Keratinocyte (primary cell): ENCODE data around the gene WDR91. TPM values are rescaled to one million over a fixed set of nuclear protein-coding genes. Genes with fewer than 3 reads are reported as not detected.

Source experiments
- DNase-seq: peaks from one replicate; pipeline ENCODE4 v3.0.0-alpha.2; 2011; ENCODE audit warnings: low read depth, missing footprints, low spot score
- FAIRE-seq: peaks from 2 replicates; lab custom pipeline; 2011; peaks lifted over from hg19 to GRCh38; lab: Jason Lieb, UNC
- H2AFZ ChIP-seq: 2 replicates; pipeline ENCODE4 v1.6.0; 2012; ENCODE audit warnings: low read length, control low read depth, inconsistent platforms; ENCODE audit not compliant: control insufficient read depth
- H3K27ac ChIP-seq: 2 replicates; pipeline ENCODE4 v1.5.1; 2011; ENCODE audit warnings: low read length; ENCODE audit not compliant: control insufficient read depth, insufficient read depth
- H3K27me3 ChIP-seq: 3 replicates; pipeline ENCODE4 v1.6.0; 2011; ENCODE audit warnings: low read length; ENCODE audit not compliant: control insufficient read depth, insufficient read depth; ENCODE audit errors: extremely low read depth
- H3K36me3 ChIP-seq, 2 experiments: 2 replicates in 1 of 2; 3 replicates in 1 of 2; pipeline ENCODE4 v1.5.1; 2011; ENCODE audit warnings: low read length in 2 of 2, mild to moderate bottlenecking in 1 of 2; ENCODE audit not compliant: control insufficient read depth in 2 of 2, insufficient read depth in 2 of 2; ENCODE audit errors: extremely low read depth in 1 of 2
- H3K4me1 ChIP-seq: 3 replicates; pipeline ENCODE4 v1.5.1; 2011; ENCODE audit warnings: low read length; ENCODE audit not compliant: control insufficient read depth, insufficient read depth; ENCODE audit errors: extremely low read depth
- H3K4me2 ChIP-seq: 3 replicates; pipeline ENCODE4 v1.6.0; 2011; ENCODE audit warnings: low read depth, low read length; ENCODE audit not compliant: control insufficient read depth, insufficient read depth; ENCODE audit errors: extremely low read depth
- H3K4me3 ChIP-seq, 3 experiments: fragments of 200-600 bp in 1 of 3; sonication (generic) in 1 of 3; 2 replicates in 2 of 3; 3 replicates in 1 of 3; pipeline ENCODE4 v1.5.1; 2011 to 2016; ENCODE audit warnings: low read length in 3 of 3, mild to moderate bottlenecking in 3 of 3, control low read depth in 2 of 3, inconsistent platforms in 1 of 3, low read depth in 1 of 3, mixed read lengths in 1 of 3, mixed run types in 1 of 3, moderate library complexity in 1 of 3; ENCODE audit not compliant: control insufficient read depth in 2 of 3, insufficient read depth in 2 of 3; ENCODE audit errors: extremely low read depth in 1 of 3
- H3K79me2 ChIP-seq: 2 replicates; pipeline ENCODE4 v1.6.0; 2012; ENCODE audit warnings: low read length; ENCODE audit not compliant: control insufficient read depth, insufficient read depth
- H3K9ac ChIP-seq: 3 replicates; pipeline ENCODE4 v1.6.0; 2011; ENCODE audit warnings: low read length; ENCODE audit not compliant: control insufficient read depth, insufficient read depth; ENCODE audit errors: extremely low read depth
- H3K9me1 ChIP-seq: 3 replicates; pipeline ENCODE4 v1.6.0; 2011; ENCODE audit warnings: low read length; ENCODE audit not compliant: control insufficient read depth, insufficient read depth; ENCODE audit errors: extremely low read depth
- H3K9me3 ChIP-seq: 2 replicates; pipeline ENCODE4 v1.5.1; 2012; ENCODE audit warnings: low read depth, low read length; ENCODE audit not compliant: control insufficient read depth
- H4K20me1 ChIP-seq: 3 replicates; pipeline ENCODE4 v1.6.0; 2011; ENCODE audit warnings: low read length; ENCODE audit not compliant: control insufficient read depth, insufficient read depth; ENCODE audit errors: extremely low read depth
- EZH2 ChIP-seq: IDR thresholded peaks from one replicate; pipeline ENCODE4 v1.6.1; 2012; ENCODE audit warnings: inconsistent platforms, mild to moderate bottlenecking, low read length, moderate library complexity
- dilution Hi-C: fragments of 300-500 bp; cut with MboI; formaldehyde crosslinking; loops from one replicate; pipeline ENCODE4 v1.7.0; 2020; ENCODE audit warnings: low sequenced_read_pairs; ENCODE audit not compliant: extremely low pct_ligation_motif_present
- polyA plus RNA-seq, 5 experiments: library from polyadenylated mRNA; depleted of rRNA in 3 of 5; stranded (reverse) in 3 of 5; stranded (forward) in 1 of 5; unstranded in 1 of 5; fragments of >200 nt; gene quantifications; 1 replicate in 1 of 5; 2 replicates in 3 of 5; 3 replicates in 1 of 5; pipeline versions ENCODE4 v1.2.1 to v1.2.3, GENCODE V29; 2011 to 2012; ENCODE audit warnings: missing spikeins in 2 of 5, low read depth in 1 of 5, low replicate concordance in 1 of 5
- TF ChIP-seq, protein P1 (sequence below), 3 experiments: IDR thresholded peaks in 1 of 3; conservative IDR thresholded peaks in 1 of 3; optimal IDR thresholded peaks in 1 of 3; 2 replicates in 2 of 3; 3 replicates in 1 of 3; pipeline versions ENCODE3 to v1.5.1; 2011; ENCODE audit warnings: low read length in 3 of 3, mild to moderate bottlenecking in 3 of 3, moderate library complexity in 2 of 3, control low read depth in 1 of 3, inconsistent platforms in 1 of 3; ENCODE audit not compliant: insufficient read depth in 2 of 3; ENCODE audit errors: extremely low read depth in 1 of 3

WDR91 gene
- polyA plus RNA-seq, 1 donor (not counting 4 experiments of a cell fraction or from before 2014, with no cell fraction given), result 22.5 TPM

DNA sequence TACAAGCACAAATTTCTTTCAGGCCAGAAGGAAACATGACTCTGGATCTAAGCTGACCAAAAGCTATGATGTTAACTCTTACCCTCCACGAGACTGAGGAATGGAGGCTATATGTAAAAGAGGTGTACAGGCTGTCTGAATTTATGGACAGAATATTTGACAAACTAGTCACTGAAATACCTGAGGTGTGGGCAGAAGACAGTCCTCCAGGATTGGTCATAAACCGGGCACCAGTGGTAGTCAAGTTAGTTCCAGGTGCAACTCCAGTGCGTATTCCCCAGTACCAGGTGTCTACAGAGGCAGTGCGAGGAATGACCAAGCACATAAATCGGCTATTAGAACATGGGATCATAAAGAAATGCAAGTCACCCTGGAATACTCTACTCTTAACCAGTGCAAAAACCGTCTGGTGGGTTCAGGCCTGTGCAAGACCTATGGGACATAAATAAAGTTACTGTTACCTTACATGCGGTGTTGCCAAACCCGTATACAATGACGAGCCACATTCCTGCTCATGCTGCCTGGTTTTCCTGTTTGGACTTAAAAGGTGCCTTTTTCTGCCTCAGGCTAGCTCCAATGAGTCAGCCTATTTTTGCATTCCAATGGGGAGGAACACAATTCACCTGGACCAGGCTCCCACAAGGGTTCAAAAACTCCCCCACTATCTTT lies 34.2 kb downstream of the WDR91 start:
- peak overlapping the region; percentile 50 for H2AFZ ChIP-seq
- peaks cover 2 to 8% of the 10 kb centered on the region in 2 experiments for H3K36me3 ChIP-seq
- DNase-seq (peak; percentile 92), FAIRE-seq (peak; percentile 89)
- H3K4me3 ChIP-seq, result peak overlapping the region in 2 of 3 experiments; percentile 24 to 50
- peaks cover 17% of the 10 kb centered on the region for H3K9me3 ChIP-seq
- dilution Hi-C loops, result no loop called here
- H3K9me1 ChIP-seq, result no peaks in the 10 kb centered on the region
- H3K9ac ChIP-seq, result peak overlapping the region; percentile 71
- no peak for TF ChIP-seq EZH2
- TF ChIP-seq, protein P1, sequence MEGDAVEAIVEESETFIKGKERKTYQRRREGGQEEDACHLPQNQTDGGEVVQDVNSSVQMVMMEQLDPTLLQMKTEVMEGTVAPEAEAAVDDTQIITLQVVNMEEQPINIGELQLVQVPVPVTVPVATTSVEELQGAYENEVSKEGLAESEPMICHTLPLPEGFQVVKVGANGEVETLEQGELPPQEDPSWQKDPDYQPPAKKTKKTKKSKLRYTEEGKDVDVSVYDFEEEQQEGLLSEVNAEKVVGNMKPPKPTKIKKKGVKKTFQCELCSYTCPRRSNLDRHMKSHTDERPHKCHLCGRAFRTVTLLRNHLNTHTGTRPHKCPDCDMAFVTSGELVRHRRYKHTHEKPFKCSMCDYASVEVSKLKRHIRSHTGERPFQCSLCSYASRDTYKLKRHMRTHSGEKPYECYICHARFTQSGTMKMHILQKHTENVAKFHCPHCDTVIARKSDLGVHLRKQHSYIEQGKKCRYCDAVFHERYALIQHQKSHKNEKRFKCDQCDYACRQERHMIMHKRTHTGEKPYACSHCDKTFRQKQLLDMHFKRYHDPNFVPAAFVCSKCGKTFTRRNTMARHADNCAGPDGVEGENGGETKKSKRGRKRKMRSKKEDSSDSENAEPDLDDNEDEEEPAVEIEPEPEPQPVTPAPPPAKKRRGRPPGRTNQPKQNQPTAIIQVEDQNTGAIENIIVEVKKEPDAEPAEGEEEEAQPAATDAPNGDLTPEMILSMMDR (optimal IDR thresholded peaks at IDR 0.05 in 1 of 3, IDR thresholded peaks at IDR 0.05 in 1 of 3, conservative IDR thresholded peaks at IDR 0.05 in 1 of 3; ENCODE audit: extremely low read depth in 1 of 3, insufficient read depth in 2 of 3, low read length in 3 of 3), result no peak
- H3K79me2 ChIP-seq, result no peaks in the 10 kb centered on the region
- H3K27ac ChIP-seq, result peak overlapping the region; percentile 95
- H3K4me1 ChIP-seq, result peaks cover 34% of the 10 kb centered on the region
- H3K27me3 ChIP-seq, result no peaks in the 10 kb centered on the region
- H4K20me1 ChIP-seq, result no peaks in the 10 kb centered on the region
- H3K4me2 ChIP-seq, result peak overlapping the region; percentile 76

DNA sequence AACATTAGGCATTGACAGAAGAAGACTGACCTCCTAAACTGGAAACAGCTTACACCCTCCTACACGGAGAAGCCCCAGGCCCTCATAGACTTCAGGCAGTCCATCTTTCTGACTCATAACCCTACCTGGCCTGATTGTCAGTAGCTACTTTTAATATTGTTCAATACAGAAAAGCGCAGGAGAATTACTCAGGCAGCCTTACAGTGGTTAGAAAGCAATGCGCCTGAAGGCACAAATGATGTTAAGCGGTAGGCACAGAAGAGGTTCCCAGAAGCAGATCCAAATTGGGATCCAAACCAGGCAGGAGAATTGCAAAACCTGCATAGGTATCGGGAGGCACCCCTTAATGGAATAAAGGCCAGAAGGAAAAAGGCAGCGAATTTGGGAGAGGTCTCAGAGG lies 35.4 kb downstream of the WDR91 start:
- H3K4me2 ChIP-seq, result peak overlapping the region; percentile 76
- FAIRE-seq (peak; percentile 85), DNase-seq (peak; percentile 76)
- peaks cover 8% of the 10 kb centered on the region for H3K9me3 ChIP-seq
- H3K9ac ChIP-seq, result peak overlapping the region; percentile 71
- H2AFZ ChIP-seq, result no peak overlapping the region
- peaks cover 44% of the 10 kb centered on the region for H3K4me1 ChIP-seq
- no peaks in the 10 kb centered on the region for H3K79me2 ChIP-seq
- no peaks in the 10 kb centered on the region for H3K27me3 ChIP-seq
- dilution Hi-C loops, result no loop called here
- peak overlapping the region in 2 of 3 experiments; percentile 17 to 24 for H3K4me3 ChIP-seq
- TF ChIP-seq, protein P1 (optimal IDR thresholded peaks at IDR 0.05 in 1 of 3, IDR thresholded peaks at IDR 0.05 in 1 of 3, conservative IDR thresholded peaks at IDR 0.05 in 1 of 3; ENCODE audit: extremely low read depth in 1 of 3, insufficient read depth in 2 of 3, low read length in 3 of 3), result no peak
- no peak for TF ChIP-seq EZH2
- H3K36me3 ChIP-seq, result peaks cover 0 to 3% of the 10 kb centered on the region in 2 experiments
- H3K9me1 ChIP-seq, result no peaks in the 10 kb centered on the region
- peak overlapping the region; percentile 95 for H3K27ac ChIP-seq
- H4K20me1 ChIP-seq, result no peaks in the 10 kb centered on the region
